GM12891 (cell line): ENCODE measurements around the gene PTCH1.

ENCODE experiments used
- DNase-seq: peaks from one replicate; pipeline ENCODE4 v3.0.0; 2011; ENCODE audit warnings: low spot score; ENCODE audit not compliant: insufficient read length
- FAIRE-seq: peaks from 2 replicates; lab custom pipeline; 2011; peaks lifted over from hg19 to GRCh38; lab: Jason Lieb, UNC
- PAX5 ChIP-seq: IDR thresholded peaks from 2 replicates; pipeline ENCODE4 v1.6.1; 2011; ENCODE audit warnings: low read length, moderate library complexity, mild to moderate bottlenecking; ENCODE audit not compliant: insufficient read depth, severe bottlenecking
- POLR2A ChIP-seq: IDR thresholded peaks from 2 replicates; pipeline ENCODE4 v1.6.1; 2011; ENCODE audit warnings: low read depth, low read length, control low read depth
- POLR2AphosphoS5 ChIP-seq: IDR thresholded peaks from 2 replicates; pipeline ENCODE4 v1.6.1; 2011; ENCODE audit warnings: low read depth, low read length, control low read depth
- POU2F2 ChIP-seq: IDR thresholded peaks from 2 replicates; pipeline ENCODE4 v1.6.1; 2011; ENCODE audit warnings: low read depth, mild to moderate bottlenecking, control low read depth, low read length, moderate library complexity
- SPI1 ChIP-seq: IDR thresholded peaks from 2 replicates; pipeline ENCODE4 v1.6.1; 2011; ENCODE audit warnings: low read depth, low read length, control low read depth
- TAF1 ChIP-seq: IDR thresholded peaks from 2 replicates; pipeline ENCODE4 v1.6.1; 2011; ENCODE audit warnings: low read depth, low read length, control low read depth

The PTCH1 gene

GRCh38 chr9:95491543-95492320 is 25.0 kb downstream of the PTCH1 start:
- TF ChIP-seq PAX5 (no peak), POU2F2 (no peak), SPI1 (no peak), TAF1 (no peak), POLR2A (no peak), POLR2AphosphoS5 (no peak)
- FAIRE-seq (peak; percentile 61), DNase-seq (no peak)

GRCh38 chr9:95488954-95489353 is 27.8 kb downstream of the PTCH1 start:
- FAIRE-seq (no peak), DNase-seq (no peak)
- TF ChIP-seq POLR2A = no peak
- TF ChIP-seq POLR2AphosphoS5 = no peak
- no peak for TF ChIP-seq TAF1
- TF ChIP-seq SPI1 = no peak
- TF ChIP-seq POU2F2 = no peak
- TF ChIP-seq PAX5 = no peak

GRCh38 chr9:95486318-95486717 is 30.5 kb downstream of the PTCH1 start:
- no peak for DNase-seq

GRCh38 chr9:95484225-95484624 is 32.5 kb downstream of the PTCH1 start:
- no peak for DNase-seq
- FAIRE-seq = no peak
- no peak for TF ChIP-seq PAX5
- TF ChIP-seq TAF1 = no peak
- TF ChIP-seq POLR2A = no peak
- TF ChIP-seq POLR2AphosphoS5 = no peak
- TF ChIP-seq SPI1 = no peak
- TF ChIP-seq POU2F2 = no peak

More at GRCh38 chr9:95486318-95486717, 30.5 kb downstream of the PTCH1 start:
- FAIRE-seq = no peak
- TF ChIP-seq POLR2AphosphoS5 = no peak

GRCh38 chr9:95483431-95483830 is 33.3 kb downstream of the PTCH1 start:
- DNase-seq (no peak), FAIRE-seq (no peak)
- no peak for TF ChIP-seq TAF1

GRCh38 chr9:95482621-95483020 is 34.1 kb downstream of the PTCH1 start:
- TF ChIP-seq POLR2A = no peak
- TF ChIP-seq POU2F2 = no peak
- no peak for TF ChIP-seq POLR2AphosphoS5
- TF ChIP-seq SPI1 = no peak
- TF ChIP-seq PAX5 = no peak
- TF ChIP-seq TAF1 = no peak
- FAIRE-seq = no peak
- no peak for DNase-seq

- peak; percentile 53; the same call in 1 of the 2 replicates for TF ChIP-seq SPI1
- TF ChIP-seq TAF1 = no peak
- FAIRE-seq (no peak), DNase-seq (no peak)
These were observed 35.8 kb downstream of the PTCH1 start for GRCh38 chr9:95481000-95481399.

GRCh38 chr9:95480346-95480745 is 36.4 kb downstream of the PTCH1 start:
- DNase-seq (no peak), FAIRE-seq (no peak)
- TF ChIP-seq POU2F2 (no peak), SPI1 (no peak), PAX5 (no peak), TAF1 (no peak), POLR2A (no peak), POLR2AphosphoS5 (no peak)

- FAIRE-seq = no peak
- DNase-seq = no peak
- TF ChIP-seq TAF1 (no peak), SPI1 (no peak), PAX5 (no peak), POLR2AphosphoS5 (no peak), POLR2A (no peak), POU2F2 (no peak)
These were observed 37.4 kb downstream of the PTCH1 start for GRCh38 chr9:95479330-95479729.

- FAIRE-seq (no peak), DNase-seq (no peak)
- TF ChIP-seq TAF1 = no peak
- TF ChIP-seq POLR2A = no peak
- no peak for TF ChIP-seq POU2F2
- TF ChIP-seq POLR2AphosphoS5 = no peak
- no peak for TF ChIP-seq SPI1
- no peak for TF ChIP-seq PAX5
These were observed 38.4 kb downstream of the PTCH1 start for GRCh38 chr9:95478335-95478734.
